Activated T-cell treated with anti-CD3 and anti-CD28 coated beads, Interleukin-2, amount 50 U/mL, for 24 hours (primary cell): ENCODE data around the gene SMC3.
A peak's percentile ranks its signal among the peaks of the same experiment; 100 is the strongest.
"Not testable (repeated sequence)": the region's sequence is repeated elsewhere in the genome, so short reads cannot be mapped to it uniquely, and the experiment has no call there.

ENCODE experiments used
- DNase-seq: peaks from one replicate; pipeline ENCODE4 v3.0.0-alpha.2; 2020
- H3K27ac Mint-ChIP-seq: 2 replicates; pipeline ENCODE4 v1.8.0; 2020; ENCODE audit warnings: mild to moderate bottlenecking, mixed read lengths
- H3K27me3 Mint-ChIP-seq: 2 replicates; pipeline ENCODE4 v1.8.0; 2020; ENCODE audit warnings: mixed read lengths
- H3K36me3 Mint-ChIP-seq: 2 replicates; pipeline ENCODE4 v1.8.0; 2020; ENCODE audit warnings: low read depth, mixed read lengths
- H3K4me1 Mint-ChIP-seq: 2 replicates; pipeline ENCODE4 v1.8.0; 2020; ENCODE audit warnings: low read depth, mixed read lengths
- H3K4me3 Mint-ChIP-seq: 2 replicates; pipeline ENCODE4 v1.8.0; 2020; ENCODE audit warnings: mild to moderate bottlenecking, moderate library complexity, mixed read lengths
- H3K9me3 Mint-ChIP-seq: 2 replicates; pipeline ENCODE4 v1.8.0; 2020; ENCODE audit warnings: mixed read lengths

Gene SMC3

DNA sequence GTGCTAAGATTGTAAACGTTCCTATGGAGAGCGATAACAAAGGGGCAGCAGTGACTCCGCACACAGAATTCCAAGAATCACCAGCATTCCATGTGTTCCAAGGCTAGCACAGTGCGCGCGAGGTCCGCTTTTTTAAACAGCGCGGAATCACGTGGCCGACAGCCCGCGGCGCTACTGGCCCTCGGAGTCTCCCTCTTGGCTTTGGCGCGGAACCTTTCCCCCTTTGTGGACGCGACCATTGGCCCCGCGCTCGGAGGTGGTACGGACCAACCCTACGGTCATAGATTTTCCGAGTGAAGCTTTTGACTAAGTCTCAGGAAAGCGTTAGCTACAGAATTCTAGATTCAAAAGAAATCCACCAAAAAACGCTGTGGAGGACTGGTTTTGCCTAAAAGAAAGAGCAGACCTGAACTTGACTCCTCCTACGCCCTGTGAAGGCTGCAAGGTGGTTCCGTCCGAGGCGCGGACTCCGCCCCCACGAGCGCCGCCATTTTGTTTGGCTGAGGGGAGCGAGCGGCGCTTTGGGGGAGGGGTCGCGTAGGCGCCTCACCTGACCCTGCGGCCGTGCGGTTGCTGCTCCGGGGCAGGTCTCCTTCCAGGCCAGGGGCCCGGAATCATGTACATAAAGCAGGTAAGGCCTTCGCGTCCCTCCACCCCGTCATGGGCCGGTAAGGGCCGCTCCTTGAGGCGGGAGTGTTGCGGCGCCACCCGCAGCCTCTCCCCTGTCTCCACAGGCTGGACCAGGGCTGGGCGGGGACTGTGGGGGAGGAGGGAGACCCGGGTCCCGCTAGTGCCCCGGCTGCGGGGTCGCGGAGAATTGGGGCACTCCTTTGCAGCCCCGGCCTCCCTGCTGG lies at the start of gene SMC3:
SMC3 (plus strand) TSS at position 495 of the 854 bp plus-strand sequence; CDS start at position 617, 122 bp downstream.
- Mint-ChIP-seq H3K27ac (peak within 1 kb of the TSS; percentile 100), H3K36me3 (peaks cover 43% of the 10 kb centered on the region), H3K9me3 (no peaks in the 10 kb centered on the region), H3K27me3 (peaks cover 8% of the 10 kb centered on the region), H3K4me3 (peak within 1 kb of the TSS; percentile 94), H3K4me1 (peaks cover 42% of the 10 kb centered on the region)
- DNase-seq: peak; percentile 95

DNA sequence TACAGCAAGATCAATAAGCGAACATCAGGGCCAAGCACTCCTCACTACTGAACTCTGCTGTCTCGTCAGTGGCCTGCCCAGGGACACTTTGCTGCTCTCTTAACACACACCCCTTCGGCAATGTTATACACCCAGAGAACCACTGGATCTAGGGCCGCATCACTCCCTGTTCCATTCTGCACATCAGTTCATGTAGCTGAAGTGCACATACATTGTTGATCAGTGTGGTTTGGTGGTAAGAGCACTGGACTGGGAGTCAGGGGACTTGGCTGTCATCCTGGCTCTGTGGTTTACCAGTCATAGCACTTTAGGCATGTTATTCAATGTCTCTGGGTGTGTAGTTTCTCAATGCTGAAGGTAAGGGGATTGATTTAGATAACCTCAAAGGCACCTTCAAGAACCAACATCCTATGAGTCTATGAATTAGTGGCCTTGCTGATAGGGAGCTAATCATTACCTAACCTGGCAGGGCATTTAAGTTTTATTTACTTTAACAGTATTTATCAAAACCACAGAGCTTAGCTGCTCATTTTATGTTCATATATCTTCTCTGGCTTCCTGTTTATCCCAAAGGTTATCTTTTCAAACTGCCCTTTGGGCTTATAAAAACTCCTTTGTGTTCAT lies 45.0 kb upstream of the SMC3 start:
- DNase-seq: no peak
- no peak overlapping the region for H3K4me3 Mint-ChIP-seq
- no peaks in the 10 kb centered on the region for H3K27me3 Mint-ChIP-seq
- peaks cover 45% of the 10 kb centered on the region for H3K4me1 Mint-ChIP-seq
- peaks cover 33% of the 10 kb centered on the region for H3K36me3 Mint-ChIP-seq
- H3K27ac Mint-ChIP-seq: peak overlapping the region; percentile 7
- no peaks in the 10 kb centered on the region for H3K9me3 Mint-ChIP-seq

DNA sequence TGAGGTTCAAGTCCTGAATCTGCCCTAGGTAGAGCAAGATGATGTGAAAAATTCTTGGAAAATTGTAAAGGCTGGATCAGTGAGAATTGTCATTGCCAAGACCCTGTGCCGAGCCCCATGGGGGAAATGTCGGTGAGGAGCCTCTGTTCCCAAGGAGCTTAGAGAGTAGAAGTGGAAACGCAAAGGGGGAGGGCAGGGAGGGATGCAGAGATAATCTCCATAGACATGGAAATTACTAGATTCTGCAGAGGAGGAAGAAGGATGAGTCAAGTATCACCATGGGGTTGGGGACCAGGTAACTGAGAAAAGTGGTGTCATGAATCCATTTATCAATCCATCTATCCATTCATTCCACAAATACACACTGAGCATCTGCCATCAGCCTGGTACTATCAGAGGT lies 43.8 kb upstream of the SMC3 start:
- no peak for DNase-seq
- peaks cover 57% of the 10 kb centered on the region for H3K4me1 Mint-ChIP-seq
- no peak overlapping the region for H3K4me3 Mint-ChIP-seq
- H3K27ac Mint-ChIP-seq: peak overlapping the region; percentile 2
- H3K27me3 Mint-ChIP-seq: no peaks in the 10 kb centered on the region
- H3K9me3 Mint-ChIP-seq: no peaks in the 10 kb centered on the region
- H3K36me3 Mint-ChIP-seq: peaks cover 33% of the 10 kb centered on the region

DNA sequence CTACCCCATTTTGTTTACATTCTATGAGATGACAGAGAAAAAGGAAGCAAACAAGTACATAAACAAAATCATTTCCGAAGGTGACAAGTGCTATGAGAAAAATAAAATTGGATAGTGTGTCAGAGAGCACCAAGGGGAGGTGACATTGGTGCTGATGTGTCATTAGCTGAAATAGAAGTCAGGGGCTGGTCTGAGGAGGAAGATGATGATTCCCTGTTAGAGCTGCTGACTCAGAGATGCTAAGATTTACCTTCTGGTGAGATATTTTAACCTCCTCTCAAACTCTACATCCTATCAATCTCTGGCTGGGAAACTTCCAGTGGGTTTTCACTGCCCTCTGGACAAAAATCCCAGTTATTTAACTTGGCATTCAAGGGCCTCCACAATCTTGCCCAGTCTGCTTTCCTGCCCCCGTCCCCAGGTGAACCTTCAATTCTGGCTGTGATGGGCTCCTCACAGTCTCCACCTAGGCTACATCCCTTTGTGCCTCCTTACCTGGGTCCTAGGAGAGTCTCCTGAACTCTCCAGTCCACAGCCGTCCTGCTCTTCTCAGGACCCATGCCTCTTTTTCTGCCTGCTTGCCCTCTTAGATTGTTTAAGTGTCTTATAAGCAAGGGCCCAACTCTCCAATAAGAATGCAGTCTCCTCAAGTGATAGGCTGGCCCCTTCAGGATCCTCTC lies 43.2 kb upstream of the SMC3 start:
- Mint-ChIP-seq H3K4me1 (peaks cover 63% of the 10 kb centered on the region), H3K36me3 (peaks cover 30% of the 10 kb centered on the region)

DNA sequence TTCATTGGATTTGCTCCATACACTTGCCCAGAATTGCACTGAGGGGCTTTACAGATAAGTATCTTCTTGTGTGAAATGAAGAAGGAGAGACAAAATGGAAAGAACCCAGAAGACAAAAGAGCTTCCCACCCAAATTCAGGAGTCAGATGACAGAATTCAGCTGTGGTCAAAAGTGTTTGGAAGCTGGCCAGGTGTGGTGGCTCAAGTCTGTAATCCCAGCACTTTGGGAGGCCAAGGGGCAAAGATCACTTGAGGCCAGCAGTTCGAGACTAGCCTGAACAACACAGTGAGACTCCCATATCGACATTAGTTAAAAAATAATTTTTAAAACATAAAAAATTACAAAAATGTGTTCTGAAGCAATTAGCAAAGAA lies 42.6 kb upstream of the SMC3 start:
- H3K36me3 Mint-ChIP-seq: peaks cover 27% of the 10 kb centered on the region
- no peak for DNase-seq
- no peaks in the 10 kb centered on the region for H3K9me3 Mint-ChIP-seq
- H3K27ac Mint-ChIP-seq: no peak overlapping the region
- peaks cover 68% of the 10 kb centered on the region for H3K4me1 Mint-ChIP-seq
- no peaks in the 10 kb centered on the region for H3K27me3 Mint-ChIP-seq
- no peak overlapping the region for H3K4me3 Mint-ChIP-seq

More for the DNA sequence above, 43.2 kb upstream of the SMC3 start:
- no peaks in the 10 kb centered on the region for H3K27me3 Mint-ChIP-seq
- no peak for DNase-seq
- H3K9me3 Mint-ChIP-seq: no peaks in the 10 kb centered on the region
- H3K27ac Mint-ChIP-seq: no peak overlapping the region
- no peak overlapping the region for H3K4me3 Mint-ChIP-seq

DNA sequence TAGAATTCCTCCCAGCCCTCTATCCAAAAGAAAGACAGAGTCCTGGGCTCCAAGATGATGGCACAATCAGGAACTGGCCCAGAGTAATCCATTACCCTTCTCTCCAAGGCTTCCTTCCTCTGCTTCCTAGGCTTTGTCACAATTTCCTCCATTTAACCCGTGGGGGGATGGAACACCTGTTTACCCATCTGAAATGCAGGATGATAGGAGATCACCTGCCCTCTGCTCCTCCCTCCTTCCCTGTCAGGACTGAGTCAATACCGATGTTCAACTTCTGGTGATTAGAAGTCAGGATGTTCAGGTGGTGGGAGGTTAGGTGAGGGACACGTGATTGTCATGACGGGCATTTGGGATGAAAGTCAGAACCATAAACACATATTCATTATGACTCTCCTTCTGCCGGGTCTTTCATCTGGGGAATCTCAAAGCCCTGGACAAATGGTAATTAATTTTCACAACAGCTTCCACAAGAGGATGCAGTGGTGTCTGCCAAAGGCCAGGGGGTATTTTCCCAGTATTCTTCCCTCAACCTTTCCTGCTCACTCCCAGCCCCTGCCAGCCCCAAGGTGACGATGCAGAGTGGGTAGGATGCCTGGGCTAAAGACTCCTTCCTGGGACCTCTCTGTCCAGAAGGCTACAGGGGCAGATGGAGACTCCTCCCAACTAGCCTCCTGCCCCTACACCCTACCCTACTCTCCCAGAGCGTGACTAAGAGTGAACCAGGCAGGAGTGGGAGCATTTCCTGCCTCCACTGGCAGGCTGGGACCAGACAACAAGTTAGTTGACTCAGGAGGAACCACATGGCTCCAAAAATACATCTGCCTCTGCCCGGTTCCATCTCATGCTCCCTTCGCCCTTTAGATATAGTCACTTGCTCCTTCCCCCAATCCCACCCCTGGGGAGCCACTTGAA lies 41.9 kb upstream of the SMC3 start:
- no peak for DNase-seq
- H3K27ac Mint-ChIP-seq: no peak overlapping the region
- H3K9me3 Mint-ChIP-seq: no peaks in the 10 kb centered on the region
- no peaks in the 10 kb centered on the region for H3K27me3 Mint-ChIP-seq
- no peak overlapping the region for H3K4me3 Mint-ChIP-seq
- H3K4me1 Mint-ChIP-seq: peaks cover 74% of the 10 kb centered on the region
- peaks cover 23% of the 10 kb centered on the region for H3K36me3 Mint-ChIP-seq

DNA sequence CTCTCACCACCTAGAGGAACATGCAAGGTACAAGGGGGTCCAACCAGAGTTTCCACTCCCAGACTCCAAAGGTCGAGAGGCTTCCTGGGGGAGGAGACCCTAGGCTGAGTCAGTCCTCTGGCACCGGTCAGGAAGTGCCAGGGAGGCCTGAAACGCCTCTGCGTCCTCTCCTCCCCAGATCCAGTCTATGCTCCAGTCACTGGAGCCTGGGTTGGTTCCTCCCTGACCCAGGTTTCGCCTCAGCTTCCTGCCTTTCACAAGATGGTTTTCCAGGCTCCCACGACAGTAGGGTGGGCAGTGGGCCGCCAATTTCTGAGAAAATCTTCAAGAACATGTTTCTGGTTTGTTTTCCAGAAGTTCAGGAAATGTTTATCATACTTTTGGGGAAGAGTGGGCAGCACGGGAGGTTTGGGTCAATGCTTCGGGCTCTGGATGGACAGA lies 39.7 kb upstream of the SMC3 start:
- Mint-ChIP-seq H3K4me3 (peak overlapping the region; percentile 32), H3K4me1 (peaks cover 71% of the 10 kb centered on the region)
- no peak for DNase-seq

DNA sequence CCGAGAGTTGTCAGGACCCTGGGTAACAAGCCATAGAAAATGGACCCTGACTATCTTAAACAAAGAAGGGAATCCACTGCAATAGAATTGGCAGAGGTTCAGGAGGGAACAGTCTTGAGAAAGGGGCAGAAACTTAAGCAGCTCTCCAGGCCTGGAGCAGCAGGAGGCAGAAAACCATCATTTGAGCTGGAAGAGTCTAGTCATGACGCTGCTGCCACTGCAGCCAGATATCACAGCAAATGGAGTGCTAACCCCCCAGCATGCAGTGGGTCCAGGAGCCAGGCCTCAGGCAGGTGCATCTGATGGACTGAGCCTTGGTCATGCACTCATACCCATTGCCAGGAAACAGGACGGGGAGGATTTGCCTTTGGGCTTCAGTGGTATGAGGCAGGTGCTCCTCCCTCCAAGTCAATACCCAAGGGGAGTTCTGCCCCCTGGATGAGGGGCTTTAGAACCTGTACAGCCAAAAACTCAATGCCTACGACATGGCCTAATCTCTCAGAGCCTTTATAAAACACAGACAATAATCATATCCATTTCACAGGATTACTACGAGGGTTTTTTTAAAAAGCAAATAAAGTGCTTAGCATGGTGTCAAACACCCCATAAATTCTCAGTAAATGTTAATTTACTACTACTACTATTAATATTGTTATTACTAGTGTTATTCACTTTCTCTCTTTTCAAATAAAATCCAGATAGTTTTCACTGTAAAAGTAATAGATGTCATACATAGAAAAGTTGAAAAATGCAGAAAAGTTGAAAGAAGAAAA lies 39.1 kb upstream of the SMC3 start:
- peaks cover 13% of the 10 kb centered on the region for H3K36me3 Mint-ChIP-seq
- peaks cover 73% of the 10 kb centered on the region for H3K4me1 Mint-ChIP-seq
- DNase-seq: no peak
- H3K4me3 Mint-ChIP-seq: peak overlapping the region; percentile 45
- no peaks in the 10 kb centered on the region for H3K27me3 Mint-ChIP-seq
- H3K27ac Mint-ChIP-seq: peak overlapping the region; percentile 93
- no peaks in the 10 kb centered on the region for H3K9me3 Mint-ChIP-seq

More for the DNA sequence above, 39.7 kb upstream of the SMC3 start:
- Mint-ChIP-seq H3K27ac (peak overlapping the region; percentile 93), H3K27me3 (no peaks in the 10 kb centered on the region), H3K36me3 (peaks cover 15% of the 10 kb centered on the region), H3K9me3 (no peaks in the 10 kb centered on the region)

DNA sequence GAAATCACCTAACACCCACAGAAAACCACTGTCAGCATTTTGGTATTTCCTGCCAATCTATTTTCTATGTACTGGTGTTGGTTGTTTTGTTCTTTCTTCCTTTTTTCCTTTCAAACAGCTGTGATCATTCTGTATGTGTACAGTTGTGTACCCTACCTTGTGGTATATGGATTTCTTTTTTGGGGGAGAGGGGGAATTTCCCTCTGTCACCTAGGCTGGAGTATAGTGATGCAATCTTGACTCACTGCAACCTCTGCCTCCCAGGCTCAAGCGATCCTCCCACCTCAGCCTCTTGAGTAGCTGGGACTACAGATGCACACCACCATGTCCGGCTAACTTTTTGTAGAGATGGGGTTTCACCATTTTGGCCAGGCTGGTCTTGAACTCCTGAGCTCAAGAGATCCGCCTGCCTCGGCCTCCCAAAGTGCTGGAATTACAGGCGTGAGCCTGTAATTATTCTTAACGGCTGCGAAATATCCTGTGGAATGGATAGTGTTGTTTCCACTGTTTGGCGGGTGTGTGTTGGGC lies 38.4 kb upstream of the SMC3 start:
- DNase-seq: peak; percentile 57
- not testable (repeated sequence) for H3K9me3 Mint-ChIP-seq, H3K27me3 Mint-ChIP-seq, H3K36me3 Mint-ChIP-seq
- peaks cover 68% of the 10 kb centered on the region for H3K4me1 Mint-ChIP-seq
- peak overlapping the region; percentile 45 for H3K4me3 Mint-ChIP-seq
- peak overlapping the region; percentile 93 for H3K27ac Mint-ChIP-seq

DNA sequence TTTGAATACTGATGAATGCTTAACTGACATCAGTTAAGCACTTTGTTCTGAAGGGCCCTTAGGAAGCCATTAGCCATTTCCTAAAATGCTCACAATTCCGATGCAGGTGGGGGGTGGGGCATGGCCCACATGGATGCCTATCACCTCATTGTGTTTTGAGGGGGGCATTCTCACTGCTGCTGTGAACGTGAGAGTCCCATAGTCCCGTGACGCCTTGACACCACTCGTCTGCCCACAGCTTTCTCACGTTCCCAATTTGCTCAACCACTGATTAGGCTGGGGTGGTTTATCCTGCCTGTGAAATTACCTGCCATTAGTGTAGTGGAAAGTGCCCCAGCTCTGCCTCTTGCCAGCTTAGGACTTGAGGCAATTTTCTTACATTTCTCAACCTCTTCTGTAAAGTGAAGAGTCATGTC lies 37.9 kb upstream of the SMC3 start:
- H3K36me3 Mint-ChIP-seq: peaks cover 2% of the 10 kb centered on the region
- no peaks in the 10 kb centered on the region for H3K9me3 Mint-ChIP-seq
- peaks cover 66% of the 10 kb centered on the region for H3K4me1 Mint-ChIP-seq
- peak; percentile 57 for DNase-seq
- peak overlapping the region; percentile 93 for H3K27ac Mint-ChIP-seq
- H3K27me3 Mint-ChIP-seq: no peaks in the 10 kb centered on the region
- H3K4me3 Mint-ChIP-seq: peak overlapping the region; percentile 39

DNA sequence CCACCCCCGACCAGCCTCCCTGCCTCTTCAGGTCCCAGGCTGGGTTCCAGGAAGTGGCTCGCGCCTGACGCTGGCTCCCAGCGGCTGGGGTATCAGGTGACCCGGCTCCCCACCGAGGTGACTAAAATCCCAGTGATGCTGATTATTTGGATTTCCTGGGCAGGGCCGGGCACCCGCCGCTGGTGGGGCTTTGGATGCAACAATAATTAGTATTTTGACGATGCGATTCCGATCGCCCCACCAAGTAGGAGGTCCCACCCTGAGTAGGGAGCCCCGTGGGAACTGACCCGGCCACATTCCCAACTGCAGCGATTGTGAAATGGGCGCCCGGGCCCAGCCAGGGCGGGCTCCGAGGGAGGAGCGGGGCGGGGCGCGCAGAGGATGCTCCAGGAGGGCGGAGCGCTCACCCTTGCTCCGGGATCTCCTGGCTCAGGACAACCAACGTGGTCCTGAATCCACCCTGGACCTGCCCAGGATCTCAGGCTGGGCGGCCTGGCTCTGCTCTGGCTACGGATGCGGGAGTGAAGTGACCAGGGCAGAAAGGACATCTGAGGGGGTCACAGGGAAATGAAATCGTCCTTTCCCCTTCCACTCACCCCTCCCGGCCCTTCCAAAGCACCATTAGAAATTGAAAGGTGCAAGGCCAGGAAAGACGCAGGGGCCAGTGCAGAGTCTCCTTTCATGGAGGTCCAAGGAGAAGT lies 37.2 kb upstream of the SMC3 start:
- Mint-ChIP-seq H3K4me3 (no peak overlapping the region), H3K36me3 (no peaks in the 10 kb centered on the region), H3K9me3 (no peaks in the 10 kb centered on the region), H3K27me3 (no peaks in the 10 kb centered on the region), H3K4me1 (peaks cover 71% of the 10 kb centered on the region), H3K27ac (peak overlapping the region; percentile 93)
- no peak for DNase-seq

DNA sequence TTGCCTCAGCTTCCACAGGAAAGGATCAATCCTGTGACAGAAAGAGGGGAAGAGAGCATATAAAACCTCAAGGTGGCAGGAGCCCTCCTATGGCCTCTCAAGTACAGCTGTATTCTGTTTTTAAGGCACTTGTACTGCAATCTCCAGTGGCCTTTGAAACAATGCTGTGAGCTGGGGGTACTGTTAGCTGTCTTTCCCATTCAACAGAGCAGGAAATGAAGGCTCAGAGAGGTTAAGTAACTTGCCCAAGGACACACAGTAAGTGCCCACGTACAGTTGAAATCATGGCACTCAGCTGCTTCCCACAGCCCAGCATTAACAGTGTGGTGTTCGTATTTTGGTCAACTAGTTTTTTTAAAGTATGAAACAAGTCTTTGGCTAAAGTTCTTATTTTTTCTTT lies 35.8 kb upstream of the SMC3 start:
- no peak for DNase-seq
- no peaks in the 10 kb centered on the region for H3K36me3 Mint-ChIP-seq
- no peak overlapping the region for H3K27ac Mint-ChIP-seq
- H3K4me3 Mint-ChIP-seq: no peak overlapping the region
- peaks cover 73% of the 10 kb centered on the region for H3K4me1 Mint-ChIP-seq
- H3K9me3 Mint-ChIP-seq: no peaks in the 10 kb centered on the region
- no peaks in the 10 kb centered on the region for H3K27me3 Mint-ChIP-seq

DNA sequence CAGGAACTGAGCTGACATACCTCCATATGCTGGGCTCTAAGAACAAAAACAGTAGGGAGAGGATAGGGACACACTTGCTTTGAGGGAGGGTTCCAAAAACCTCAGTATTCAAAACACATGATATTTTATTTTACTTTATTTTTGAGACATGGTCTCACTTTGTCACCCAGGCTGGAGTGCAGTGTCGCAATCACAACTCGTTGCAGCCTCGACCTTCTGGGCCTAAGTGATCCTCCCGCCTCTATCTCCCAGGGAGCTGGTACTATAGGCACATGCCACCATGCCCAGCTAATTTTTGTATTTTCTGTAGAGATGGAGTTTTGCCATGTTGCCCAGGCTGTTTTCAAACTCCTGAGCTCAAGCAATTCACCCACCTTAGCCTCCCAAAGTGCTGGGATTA lies 34.9 kb upstream of the SMC3 start:
- DNase-seq, H3K9me3 Mint-ChIP-seq, H3K36me3 Mint-ChIP-seq, H3K4me3 Mint-ChIP-seq, H3K27me3 Mint-ChIP-seq, H3K27ac Mint-ChIP-seq: not testable (repeated sequence)
- peaks cover 72% of the 10 kb centered on the region for H3K4me1 Mint-ChIP-seq
